ENCODE data around the gene ERRFI1. TPM values are rescaled to one million over a fixed set of nuclear protein-coding genes. Genes with fewer than 3 reads are reported as not detected.

The ERRFI1 gene
- total RNA-seq, 2 donors from 2014 or later, result 101 to 158 TPM

DNA sequence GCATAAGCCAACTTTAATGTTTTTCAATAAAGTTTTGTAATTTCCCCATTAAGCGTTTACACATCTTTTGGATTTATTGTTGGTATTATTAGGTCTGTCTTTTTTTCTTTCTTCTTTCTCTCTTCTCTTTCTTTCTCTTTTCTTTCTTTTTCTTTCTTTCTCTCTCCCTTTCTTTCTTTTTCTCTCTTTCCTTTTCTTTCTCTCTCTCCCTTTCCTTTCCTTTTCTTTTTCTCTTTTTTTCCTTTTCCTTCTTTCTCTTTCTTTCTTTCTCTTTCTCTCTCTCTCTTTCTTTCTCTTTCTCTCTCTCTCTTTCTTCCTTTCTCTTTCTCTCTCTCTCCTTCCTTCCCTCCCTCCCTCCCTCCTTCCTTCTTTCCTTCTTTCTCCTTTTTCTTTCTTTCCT, 31.3 kb downstream of the ERRFI1 start:
- Histone ChIP-seq H3K4me1 (ENCODE audit: control insufficient read depth in 1 of 2, low read depth in 2 of 2) (peaks cover 0 to 2% of the 10 kb centered on the region in 2 donors), H3K4me3 (no peak overlapping the region), H3K27me3 (replicated peaks; ENCODE audit: insufficient read depth) (no peaks in the 10 kb centered on the region), H3K9me3 (no peaks in the 10 kb centered on the region), H3K27ac (no peak overlapping the region), H3K36me3 (no peaks in the 10 kb centered on the region)
- no peak for ATAC-seq (ENCODE audit: insufficient number of reproducible peaks, low FRiP score, low read depth)
- TF ChIP-seq, protein P1, sequence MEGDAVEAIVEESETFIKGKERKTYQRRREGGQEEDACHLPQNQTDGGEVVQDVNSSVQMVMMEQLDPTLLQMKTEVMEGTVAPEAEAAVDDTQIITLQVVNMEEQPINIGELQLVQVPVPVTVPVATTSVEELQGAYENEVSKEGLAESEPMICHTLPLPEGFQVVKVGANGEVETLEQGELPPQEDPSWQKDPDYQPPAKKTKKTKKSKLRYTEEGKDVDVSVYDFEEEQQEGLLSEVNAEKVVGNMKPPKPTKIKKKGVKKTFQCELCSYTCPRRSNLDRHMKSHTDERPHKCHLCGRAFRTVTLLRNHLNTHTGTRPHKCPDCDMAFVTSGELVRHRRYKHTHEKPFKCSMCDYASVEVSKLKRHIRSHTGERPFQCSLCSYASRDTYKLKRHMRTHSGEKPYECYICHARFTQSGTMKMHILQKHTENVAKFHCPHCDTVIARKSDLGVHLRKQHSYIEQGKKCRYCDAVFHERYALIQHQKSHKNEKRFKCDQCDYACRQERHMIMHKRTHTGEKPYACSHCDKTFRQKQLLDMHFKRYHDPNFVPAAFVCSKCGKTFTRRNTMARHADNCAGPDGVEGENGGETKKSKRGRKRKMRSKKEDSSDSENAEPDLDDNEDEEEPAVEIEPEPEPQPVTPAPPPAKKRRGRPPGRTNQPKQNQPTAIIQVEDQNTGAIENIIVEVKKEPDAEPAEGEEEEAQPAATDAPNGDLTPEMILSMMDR (IDR thresholded peaks at IDR 0.05), result no peak
- no peak for DNase-seq (ENCODE audit: low spot score)

DNA sequence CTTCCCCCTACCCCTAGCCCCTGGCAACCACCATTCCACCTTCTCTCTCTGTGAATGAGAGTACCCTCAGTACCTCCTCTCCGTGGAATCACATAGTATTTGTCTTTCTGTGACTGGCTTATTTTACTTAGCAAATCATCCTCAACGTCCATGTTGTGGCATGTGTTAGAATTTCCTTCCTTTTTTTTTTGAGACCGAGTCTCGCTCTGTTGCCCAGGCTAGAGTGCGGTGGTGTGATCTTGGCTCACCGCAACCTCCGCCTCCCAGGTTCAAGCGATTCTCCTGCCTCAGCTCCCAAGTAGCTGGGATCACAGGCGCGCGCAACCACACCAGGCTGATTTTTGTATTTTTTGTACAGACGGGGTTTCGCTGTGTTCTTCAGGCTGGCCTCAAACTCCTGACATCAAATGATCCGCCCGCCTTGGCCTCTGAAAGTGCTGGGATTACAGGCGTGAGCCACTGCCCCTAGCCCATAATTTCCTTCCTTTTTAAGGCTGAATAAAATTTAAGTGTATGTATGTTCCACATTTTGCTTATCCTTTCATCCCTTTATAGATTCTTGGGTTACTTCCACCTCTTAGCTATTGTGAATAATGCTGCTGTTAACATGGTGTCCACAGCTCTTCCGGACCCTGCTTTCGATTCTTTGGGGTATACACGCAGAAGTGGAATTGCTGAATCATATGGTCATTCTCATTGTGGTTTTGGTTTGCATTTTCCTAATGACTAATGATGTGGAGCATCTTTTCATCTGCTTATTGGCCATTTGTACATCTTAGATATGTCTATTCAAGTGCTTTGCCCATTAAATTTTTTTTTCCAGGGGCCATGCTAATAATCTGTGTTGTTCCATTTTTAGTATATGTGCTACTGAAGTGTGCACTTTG, 32.3 kb downstream of the ERRFI1 start:
- no peaks in the 10 kb centered on the region for H3K9me3 ChIP-seq
- no peaks in the 10 kb centered on the region for H3K36me3 ChIP-seq
- H3K27me3 ChIP-seq (replicated peaks; ENCODE audit: insufficient read depth), result no peaks in the 10 kb centered on the region
- DNase-seq (ENCODE audit: low spot score), result no peak
- H3K27ac ChIP-seq, result no peak overlapping the region
- no peak for ATAC-seq (ENCODE audit: insufficient number of reproducible peaks, low FRiP score, low read depth)
- H3K4me1 ChIP-seq (ENCODE audit: control insufficient read depth in 1 of 2, low read depth in 2 of 2), result peaks cover 0 to 10% of the 10 kb centered on the region in 2 donors
- no peak overlapping the region for H3K4me3 ChIP-seq
- TF ChIP-seq, protein P1 (IDR thresholded peaks at IDR 0.05), result no peak

DNA sequence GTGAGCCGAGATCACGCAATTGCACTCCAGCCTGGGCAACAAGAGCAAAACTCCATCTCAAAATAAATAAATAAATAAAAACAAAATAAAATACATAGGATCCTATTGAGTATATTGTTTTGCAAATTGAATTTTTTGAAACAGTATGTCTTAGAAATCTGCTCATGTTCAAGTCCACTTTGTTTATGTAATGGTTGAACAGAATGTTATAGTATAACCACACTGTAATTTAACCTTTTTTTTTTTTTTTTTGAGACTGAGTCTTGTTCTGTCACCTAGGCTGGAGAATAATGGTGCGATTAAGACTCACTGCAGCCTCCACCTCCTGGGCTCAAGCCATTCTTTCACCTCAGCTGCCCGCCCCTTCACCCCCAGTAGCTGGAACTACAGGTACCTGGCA, 33.2 kb downstream of the ERRFI1 start:
- ATAC-seq (ENCODE audit: insufficient number of reproducible peaks, low FRiP score, low read depth), result no peak
- TF ChIP-seq, protein P1 (IDR thresholded peaks at IDR 0.05), result no peak

DNA sequence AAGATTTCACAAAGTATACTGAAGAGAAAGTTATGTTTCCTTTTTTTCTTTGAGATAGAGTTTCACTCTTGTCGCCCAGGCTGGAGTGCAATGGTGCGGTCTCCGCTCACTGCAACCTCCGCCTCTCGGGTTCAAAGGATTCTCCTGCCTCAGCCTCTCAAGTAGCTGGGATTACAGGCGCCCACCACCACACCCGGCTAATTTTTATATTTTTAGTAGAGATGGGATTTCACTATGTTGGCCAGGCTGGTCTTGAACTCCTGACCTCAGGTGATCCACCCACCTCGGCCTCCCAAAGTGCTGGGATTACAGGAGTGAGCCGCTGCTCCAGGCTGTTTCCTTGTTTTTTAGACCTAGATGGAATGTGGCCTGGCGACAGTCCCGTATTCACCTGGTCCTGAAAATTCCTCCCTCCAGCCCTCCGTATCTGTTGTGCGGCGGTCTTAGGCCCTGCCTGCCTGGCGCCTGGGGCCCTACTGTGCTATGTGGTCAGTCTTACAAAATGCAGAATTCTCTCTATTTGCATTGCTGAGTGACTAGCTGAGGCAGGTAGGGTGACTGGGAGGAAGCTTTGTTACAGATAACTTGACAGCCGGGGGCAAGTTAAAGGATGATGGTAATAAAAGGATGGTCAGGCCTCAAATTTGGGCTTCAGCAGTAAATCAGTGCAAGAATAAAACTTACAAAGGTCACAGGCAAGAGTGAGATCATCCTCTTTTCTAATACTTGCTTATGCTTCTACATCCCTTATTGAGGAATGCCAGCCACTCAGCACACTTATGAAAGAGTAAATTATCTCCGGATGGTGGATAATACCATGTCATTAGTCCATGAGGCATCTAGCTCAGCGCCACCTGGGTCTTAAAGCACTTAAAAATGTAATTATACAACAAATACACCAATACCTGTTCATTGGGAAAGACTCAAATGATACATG, 34.3 kb downstream of the ERRFI1 start:
- TF ChIP-seq, protein P1 (IDR thresholded peaks at IDR 0.05), result no peak
- Histone ChIP-seq H3K27ac (no peak overlapping the region), H3K9me3 (no peaks in the 10 kb centered on the region), H3K4me1 (ENCODE audit: control insufficient read depth in 1 of 2, low read depth in 2 of 2) (peaks cover 0 to 10% of the 10 kb centered on the region in 2 donors), H3K36me3 (no peaks in the 10 kb centered on the region), H3K27me3 (replicated peaks; ENCODE audit: insufficient read depth) (no peaks in the 10 kb centered on the region), H3K4me3 (no peak overlapping the region)
- DNase-seq (ENCODE audit: low spot score), result no peak
- no peak for ATAC-seq (ENCODE audit: insufficient number of reproducible peaks, low FRiP score, low read depth)

More for the DNA sequence above, 33.2 kb downstream of the ERRFI1 start:
- Histone ChIP-seq H3K9me3 (no peaks in the 10 kb centered on the region), H3K4me3 (no peak overlapping the region), H3K36me3 (no peaks in the 10 kb centered on the region), H3K4me1 (ENCODE audit: control insufficient read depth in 1 of 2, low read depth in 2 of 2) (peaks cover 0 to 10% of the 10 kb centered on the region in 2 donors), H3K27me3 (replicated peaks; ENCODE audit: insufficient read depth) (no peaks in the 10 kb centered on the region), H3K27ac (no peak overlapping the region)
- no peak for DNase-seq (ENCODE audit: low spot score)

All from thoracic aorta (tissue), 2 donors.